ENCODE measurements around the gene SGMS1.

DNA sequence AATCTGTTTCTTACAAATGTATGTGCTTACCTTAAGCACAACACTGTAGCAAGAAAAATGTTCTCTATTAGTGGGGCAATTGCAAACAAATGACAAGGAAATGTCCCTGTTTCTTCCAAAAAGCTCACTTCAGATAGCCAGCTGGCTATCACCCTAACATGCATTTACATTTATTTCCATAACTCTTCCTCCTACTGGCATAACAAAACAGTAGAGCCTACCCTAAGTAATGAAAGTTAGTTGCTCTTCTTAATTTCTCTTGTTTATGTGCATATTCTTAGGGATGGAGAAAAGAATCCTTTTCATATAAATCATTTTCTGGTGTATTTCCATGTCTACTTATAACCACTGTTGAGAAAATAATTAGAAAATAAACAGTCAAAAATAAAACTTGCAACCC, 100.4 kb downstream of the SGMS1 start:
- TF ChIP-seq, protein P1, sequence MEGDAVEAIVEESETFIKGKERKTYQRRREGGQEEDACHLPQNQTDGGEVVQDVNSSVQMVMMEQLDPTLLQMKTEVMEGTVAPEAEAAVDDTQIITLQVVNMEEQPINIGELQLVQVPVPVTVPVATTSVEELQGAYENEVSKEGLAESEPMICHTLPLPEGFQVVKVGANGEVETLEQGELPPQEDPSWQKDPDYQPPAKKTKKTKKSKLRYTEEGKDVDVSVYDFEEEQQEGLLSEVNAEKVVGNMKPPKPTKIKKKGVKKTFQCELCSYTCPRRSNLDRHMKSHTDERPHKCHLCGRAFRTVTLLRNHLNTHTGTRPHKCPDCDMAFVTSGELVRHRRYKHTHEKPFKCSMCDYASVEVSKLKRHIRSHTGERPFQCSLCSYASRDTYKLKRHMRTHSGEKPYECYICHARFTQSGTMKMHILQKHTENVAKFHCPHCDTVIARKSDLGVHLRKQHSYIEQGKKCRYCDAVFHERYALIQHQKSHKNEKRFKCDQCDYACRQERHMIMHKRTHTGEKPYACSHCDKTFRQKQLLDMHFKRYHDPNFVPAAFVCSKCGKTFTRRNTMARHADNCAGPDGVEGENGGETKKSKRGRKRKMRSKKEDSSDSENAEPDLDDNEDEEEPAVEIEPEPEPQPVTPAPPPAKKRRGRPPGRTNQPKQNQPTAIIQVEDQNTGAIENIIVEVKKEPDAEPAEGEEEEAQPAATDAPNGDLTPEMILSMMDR (IDR thresholded peaks at IDR 0.05) = no peak
- no peak for TF ChIP-seq POLR2A (IDR thresholded peaks at IDR 0.05)
